B cell (primary cell): ENCODE data around the gene KRTAP5-9. TPM values are rescaled to one million over a fixed set of nuclear protein-coding genes. Genes with fewer than 3 reads are reported as not detected.

ENCODE experiments used
- ATAC-seq: fragments of 200-7000 bp; cut with Tn5 transposase; one replicate; pipeline ENCODE4 v1.10.0; 2021; ENCODE audit warnings: low read depth, mild to moderate bottlenecking, moderate number of reproducible peaks, moderate library complexity
- CTCF ChIA-PET: fragments of 350-600 bp; sonication (Branson Sonifier 250); formaldehyde crosslinking; loops from one replicate; lab custom pipeline; 2021; ENCODE audit warnings: antibody characterized with exemption, inconsistent platforms; lab: Charles Lee
- POLR2A ChIA-PET: fragments of 350-600 bp; sonication (Branson Sonifier 250); formaldehyde crosslinking; loops from one replicate; lab custom pipeline; 2021; ENCODE audit warnings: antibody characterized with exemption; lab: Charles Lee
- DNase-seq: peaks from one replicate; pipeline ENCODE4 v3.0.0; 2013
- H2AFZ ChIP-seq: 2 replicates; pipeline ENCODE4 v1.6.1; 2012; ENCODE audit warnings: mild to moderate bottlenecking, low read depth, low read length; ENCODE audit not compliant: insufficient read depth, poor library complexity, severe bottlenecking
- H3K27ac ChIP-seq, 2 donors: 1 replicate in 1 of 2; 2 replicates in 1 of 2; pipeline ENCODE4 v1.5.1; 2012 to 2013; ENCODE audit warnings: low read length in 2 of 2, mild to moderate bottlenecking in 2 of 2, moderate library complexity in 1 of 2
- H3K27me3 ChIP-seq, 4 experiments: fragments of 200-600 bp in 1 of 4; sonication (generic) in 1 of 4; replicated peaks in 1 of 4; 1 replicate in 2 of 4; 2 replicates in 2 of 4; pipeline versions ENCODE4 v1.6.1 to v1.7.0; 2013 to 2016; ENCODE audit warnings: low read length in 3 of 4, mild to moderate bottlenecking in 2 of 4, mixed read lengths in 1 of 4, moderate library complexity in 1 of 4; ENCODE audit not compliant: insufficient read depth in 4 of 4, control insufficient read depth in 3 of 4; ENCODE audit errors: control extremely low read depth in 1 of 4
- H3K36me3 ChIP-seq, 2 experiments: replicated peaks in 1 of 2; 1 replicate in 1 of 2; 2 replicates in 1 of 2; pipeline versions ENCODE4 v1.6.1 to v1.7.1; 2013; ENCODE audit warnings: low read length in 1 of 2; ENCODE audit not compliant: insufficient read depth in 2 of 2, control insufficient read depth in 1 of 2; ENCODE audit errors: control extremely low read depth in 1 of 2, extremely low read depth in 1 of 2
- H3K4me1 ChIP-seq, 2 donors: fragments of 200-600 bp in 1 of 2; sonication (generic) in 1 of 2; 1 replicate in 1 of 2; 2 replicates in 1 of 2; pipeline versions ENCODE4 v1.5.1 to v1.6.1; 2013 to 2017; ENCODE audit warnings: low read length in 2 of 2; ENCODE audit not compliant: control insufficient read depth in 2 of 2, insufficient read depth in 2 of 2
- H3K4me2 ChIP-seq: replicated peaks from 2 replicates; pipeline ENCODE3; 2012; ENCODE audit warnings: mild to moderate bottlenecking, low read depth, low read length; ENCODE audit not compliant: poor library complexity, severe bottlenecking
- H3K4me3 ChIP-seq, 5 experiments: fragments of 200-600 bp in 1 of 5; sonication (generic) in 1 of 5; 1 replicate in 3 of 5; 2 replicates in 2 of 5; pipeline versions ENCODE4 v1.5.1 to v1.7.0; 2011 to 2016; ENCODE audit warnings: low read length in 4 of 5, mild to moderate bottlenecking in 4 of 5, low read depth in 2 of 5, control low read depth in 1 of 5, moderate library complexity in 1 of 5; ENCODE audit not compliant: insufficient read depth in 1 of 5; ENCODE audit errors: control extremely low read depth in 1 of 5, extremely low read depth in 1 of 5
- H3K79me2 ChIP-seq: fragments of 200-600 bp; sonication (generic); one replicate; pipeline ENCODE4 v1.6.0; 2016; ENCODE audit warnings: low read length; ENCODE audit not compliant: control insufficient read depth, insufficient read depth
- H3K9ac ChIP-seq: fragments of 200-600 bp; sonication (generic); 2 replicates; pipeline ENCODE4 v1.6.1; 2017; ENCODE audit warnings: mild to moderate bottlenecking, low read length, moderate library complexity
- H3K9me3 ChIP-seq, 3 donors: one replicate each; pipeline versions ENCODE4 v1.6.1 to v1.7.1; 2013; ENCODE audit warnings: low read length in 2 of 3; ENCODE audit not compliant: control insufficient read depth in 2 of 3, insufficient read depth in 1 of 3; ENCODE audit errors: control extremely low read depth in 1 of 3
- H4K20me1 ChIP-seq: 2 replicates; pipeline ENCODE4 v1.6.0; 2012; ENCODE audit warnings: mild to moderate bottlenecking, low read length; ENCODE audit not compliant: insufficient read depth, control insufficient read depth, poor library complexity, severe bottlenecking
- H3K27ac Mint-ChIP-seq: one replicate; pipeline ENCODE4 v1.8.0; 2021; ENCODE audit warnings: mixed read lengths
- H3K27me3 Mint-ChIP-seq: one replicate; pipeline ENCODE4 v1.8.0; 2021; ENCODE audit warnings: mixed read lengths
- H3K4me1 Mint-ChIP-seq: one replicate; pipeline ENCODE4 v1.8.0; 2021; ENCODE audit warnings: mixed read lengths
- H3K4me3 Mint-ChIP-seq: one replicate; pipeline ENCODE4 v1.8.0; 2021; ENCODE audit warnings: mixed read lengths
- H3K9me3 Mint-ChIP-seq: one replicate; pipeline ENCODE4 v1.8.0; 2022; ENCODE audit warnings: mixed read lengths; ENCODE audit not compliant: insufficient read depth
- EZH2 ChIP-seq: IDR thresholded peaks from 2 replicates; pipeline ENCODE4 v1.6.1; 2012; ENCODE audit warnings: borderline replicate concordance, low read depth, mild to moderate bottlenecking, moderate library complexity, low read length; ENCODE audit not compliant: insufficient read depth, poor library complexity, severe bottlenecking
- WGBS: methylation state at CpG from one replicate; pipeline ENCODE4 v1.1.5; 2013; ENCODE audit warnings: missing lambda C conversion rate; ENCODE audit not compliant: insufficient coverage; 5-methylcytosine and 5-hydroxymethylcytosine counted together
- intact Hi-C: fragments of 100-400 bp; cut with micrococcal nuclease; formaldehyde crosslinking; loops from one replicate; pipeline ENCODE4 v1.10.0; 2022
- polyA plus RNA-seq: library from polyadenylated mRNA; depleted of rRNA; stranded (reverse); fragments of >200 nt; gene quantifications from 2 replicates; pipeline ENCODE4 v1.2.3, GENCODE V29; 2012
- total RNA-seq, 2 donors: library from RNA; stranded (reverse); fragments of 120-200 nt in 1 of 2; gene quantifications; 1 replicate in 1 of 2; 2 replicates in 1 of 2; pipeline versions ENCODE4 v1.2.3 to v1.2.4, GENCODE V29; 2013 to 2022
- TF ChIP-seq, protein P1 (sequence below): fragments of 200-600 bp; IDR thresholded peaks from one replicate; pipeline ENCODE4 v1.8.0; 2022; ENCODE audit warnings: antibody characterized with exemption, mild to moderate bottlenecking

The KRTAP5-9 gene
- total and polyA plus RNA-seq, 2 donors (not counting 1 experiment from before 2014, with no cell fraction given) = 0.34 to 0.95 TPM

DNA sequence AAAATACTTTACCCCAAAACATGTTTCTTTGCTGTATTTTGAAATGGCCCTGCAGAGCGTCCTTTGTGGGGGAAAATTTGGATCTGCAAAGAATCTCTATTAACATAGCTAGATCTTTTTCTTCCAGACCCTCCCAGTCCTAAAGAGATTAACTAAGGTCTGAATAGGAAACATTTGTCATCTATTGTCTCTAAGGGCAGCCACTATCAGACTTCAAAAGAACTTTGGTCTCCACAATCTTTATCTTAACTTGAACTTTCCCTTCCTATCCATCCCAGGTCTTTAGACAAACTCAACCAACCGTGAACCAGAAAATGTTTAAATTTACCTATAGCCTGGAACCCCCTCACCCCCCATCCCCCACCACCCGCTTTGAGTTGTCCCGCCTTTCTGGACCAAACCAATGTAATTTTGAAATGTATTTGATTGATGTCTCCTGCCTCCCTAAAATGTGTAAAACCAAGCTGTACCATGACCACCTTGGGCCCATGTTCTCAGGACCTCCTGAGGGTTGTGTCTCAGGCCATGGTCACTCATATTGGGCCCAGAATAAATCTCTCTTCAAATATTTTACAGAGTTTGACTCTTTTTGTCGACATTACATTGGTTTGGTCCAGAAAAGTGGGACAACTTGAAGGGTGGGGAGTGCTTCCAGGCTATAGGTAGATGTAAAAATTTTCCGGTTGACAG, 3.5 kb upstream of the KRTAP5-9 start:
- H3K27me3 Mint-ChIP-seq = peaks cover 12% of the 10 kb centered on the region
- peaks cover 6% of the 10 kb centered on the region for H3K9me3 Mint-ChIP-seq
- Histone ChIP-seq H3K27ac (no peak overlapping the region), H3K9me3 (peaks cover 0 to 21% (median 0%) of the 10 kb centered on the region in 3 donors), H3K27me3 (peaks cover 0 to 3% (median 1%) of the 10 kb centered on the region in 4 experiments), H3K36me3 (no peaks in the 10 kb centered on the region), H3K4me1 (peaks cover 3 to 10% of the 10 kb centered on the region in 2 donors), H2AFZ (no peak overlapping the region), H4K20me1 (no peaks in the 10 kb centered on the region), H3K4me3 (no peak overlapping the region), H3K4me2 (no peak overlapping the region), H3K9ac (no peak overlapping the region), H3K79me2 (no peaks in the 10 kb centered on the region)
- intact Hi-C loops = no loop called here
- ChIA-PET CTCF (no interaction called here), POLR2A (no interaction called here)
- no peak for TF ChIP-seq EZH2
- TF ChIP-seq, protein P1, sequence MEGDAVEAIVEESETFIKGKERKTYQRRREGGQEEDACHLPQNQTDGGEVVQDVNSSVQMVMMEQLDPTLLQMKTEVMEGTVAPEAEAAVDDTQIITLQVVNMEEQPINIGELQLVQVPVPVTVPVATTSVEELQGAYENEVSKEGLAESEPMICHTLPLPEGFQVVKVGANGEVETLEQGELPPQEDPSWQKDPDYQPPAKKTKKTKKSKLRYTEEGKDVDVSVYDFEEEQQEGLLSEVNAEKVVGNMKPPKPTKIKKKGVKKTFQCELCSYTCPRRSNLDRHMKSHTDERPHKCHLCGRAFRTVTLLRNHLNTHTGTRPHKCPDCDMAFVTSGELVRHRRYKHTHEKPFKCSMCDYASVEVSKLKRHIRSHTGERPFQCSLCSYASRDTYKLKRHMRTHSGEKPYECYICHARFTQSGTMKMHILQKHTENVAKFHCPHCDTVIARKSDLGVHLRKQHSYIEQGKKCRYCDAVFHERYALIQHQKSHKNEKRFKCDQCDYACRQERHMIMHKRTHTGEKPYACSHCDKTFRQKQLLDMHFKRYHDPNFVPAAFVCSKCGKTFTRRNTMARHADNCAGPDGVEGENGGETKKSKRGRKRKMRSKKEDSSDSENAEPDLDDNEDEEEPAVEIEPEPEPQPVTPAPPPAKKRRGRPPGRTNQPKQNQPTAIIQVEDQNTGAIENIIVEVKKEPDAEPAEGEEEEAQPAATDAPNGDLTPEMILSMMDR = no peak
- no peak overlapping the region for H3K27ac Mint-ChIP-seq
- ATAC-seq (no peak), DNase-seq (no peak)
- WGBS = 96% methylated on average over 2 of the region's 6 CpGs
- H3K4me1 Mint-ChIP-seq = peaks cover 19% of the 10 kb centered on the region
- H3K4me3 Mint-ChIP-seq = peak overlapping the region; percentile 5

DNA sequence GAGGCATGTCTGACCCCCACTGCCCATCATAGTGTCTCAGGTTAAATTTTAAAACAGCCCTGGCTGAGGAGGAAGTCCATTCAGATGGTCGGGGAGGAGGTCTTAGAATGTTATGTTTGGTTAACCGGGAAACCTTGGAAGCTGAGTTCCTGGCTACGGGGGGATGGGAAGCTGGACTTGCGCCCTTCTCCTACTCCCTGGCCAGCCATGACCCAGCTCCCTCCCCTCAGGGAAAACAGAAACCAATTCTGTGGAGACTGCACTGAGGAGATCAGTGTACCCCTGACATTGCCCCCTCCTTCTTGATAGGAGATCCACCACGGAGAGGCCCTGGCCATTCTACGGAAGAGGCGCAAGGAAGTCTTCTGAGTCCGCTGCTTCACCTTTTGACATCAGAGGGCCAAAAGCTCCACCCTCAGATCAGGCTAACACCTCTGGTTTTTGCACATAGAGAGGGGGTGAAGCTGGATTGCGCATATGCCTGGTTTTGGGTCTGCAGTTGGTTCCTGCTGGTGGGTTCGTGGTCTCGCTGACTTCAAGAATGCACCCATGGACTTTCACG, 2.7 kb upstream of the KRTAP5-9 start:
- Histone ChIP-seq H3K27ac (no peak overlapping the region), H3K36me3 (no peaks in the 10 kb centered on the region), H3K4me2 (no peak overlapping the region), H2AFZ (no peak overlapping the region), H3K4me1 (peaks cover 3 to 15% of the 10 kb centered on the region in 2 donors), H4K20me1 (no peaks in the 10 kb centered on the region), H3K9me3 (peaks cover 0 to 16% (median 0%) of the 10 kb centered on the region in 3 donors), H3K9ac (no peak overlapping the region), H3K79me2 (no peaks in the 10 kb centered on the region), H3K4me3 (no peak overlapping the region), H3K27me3 (peaks cover 0 to 3% (median 1%) of the 10 kb centered on the region in 4 experiments)
- H3K27me3 Mint-ChIP-seq = peaks cover 12% of the 10 kb centered on the region
- ChIA-PET CTCF (interaction anchor here (0.6 kb wide), 1 partner anchor 35 kb away, joined by 3 read pairs; no protein-coding TSS in a partner anchor), POLR2A (no interaction called here)
- intact Hi-C loops = no loop called here
- H3K27ac Mint-ChIP-seq = no peak overlapping the region
- no peak for DNase-seq
- TF ChIP-seq, protein P1 = no peak
- TF ChIP-seq EZH2 = no peak
- H3K9me3 Mint-ChIP-seq = peaks cover 6% of the 10 kb centered on the region
- no peak overlapping the region for H3K4me3 Mint-ChIP-seq
- no peak for ATAC-seq
- WGBS = 90% methylated on average over 7 of the region's 12 CpGs
- H3K4me1 Mint-ChIP-seq = peaks cover 25% of the 10 kb centered on the region
